Measurements from ENCODE around the gene TMPRSS2.

TMPRSS2 gene

GRCh38 chr21:41509145-41509496 is 1.2 kb upstream of the TMPRSS2 start:
- no peak for DNase-seq

GRCh38 chr21:41508415-41509144 is 622 bp upstream of the TMPRSS2 start:
- no peak for DNase-seq

- no peak for DNase-seq
These were observed 1.1 kb downstream of the TMPRSS2 start for GRCh38 chr21:41506611-41507520.

- no peak for DNase-seq
These were observed 1.9 kb downstream of the TMPRSS2 start for GRCh38 chr21:41506005-41506594.

- no peak for DNase-seq
These were observed 3.9 kb downstream of the TMPRSS2 start for GRCh38 chr21:41504030-41504429.

- no peak for DNase-seq
These were observed 4.6 kb downstream of the TMPRSS2 start for GRCh38 chr21:41503331-41503730.

- no peak for DNase-seq
These were observed 6.0 kb downstream of the TMPRSS2 start for GRCh38 chr21:41501919-41502318.

- DNase-seq = no peak
These were observed 7.0 kb downstream of the TMPRSS2 start for GRCh38 chr21:41500931-41501381.

GRCh38 chr21:41500363-41500762 is 7.6 kb downstream of the TMPRSS2 start:
- DNase-seq = no peak

- no peak for DNase-seq
These were observed 8.0 kb downstream of the TMPRSS2 start for GRCh38 chr21:41499920-41500319.

GRCh38 chr21:41497788-41498187 is 10.2 kb downstream of the TMPRSS2 start:
- no peak for DNase-seq

GRCh38 chr21:41497008-41497407 is 10.9 kb downstream of the TMPRSS2 start:
- DNase-seq = no peak

- DNase-seq = no peak
These were observed 13.7 kb downstream of the TMPRSS2 start for GRCh38 chr21:41494242-41494641.

GRCh38 chr21:41491412-41491811 is 16.5 kb downstream of the TMPRSS2 start:
- DNase-seq = no peak

- DNase-seq = no peak
These were observed 17.6 kb downstream of the TMPRSS2 start for GRCh38 chr21:41490330-41490729.

- no peak for DNase-seq
These were observed 18.6 kb downstream of the TMPRSS2 start for GRCh38 chr21:41489329-41489728.

- no peak for DNase-seq
These were observed 19.9 kb downstream of the TMPRSS2 start for GRCh38 chr21:41488080-41488479.

GRCh38 chr21:41487082-41487481 is 20.9 kb downstream of the TMPRSS2 start:
- DNase-seq = no peak

- DNase-seq = no peak
These were observed 24.0 kb downstream of the TMPRSS2 start for GRCh38 chr21:41483973-41484372.

GRCh38 chr21:41483415-41483814 is 24.5 kb downstream of the TMPRSS2 start:
- no peak for DNase-seq

GRCh38 chr21:41482980-41483379 is 25.0 kb downstream of the TMPRSS2 start:
- no peak for DNase-seq

GRCh38 chr21:41482301-41482700 is 25.7 kb downstream of the TMPRSS2 start:
- no peak for DNase-seq

GRCh38 chr21:41481191-41481590 is 26.8 kb downstream of the TMPRSS2 start:
- DNase-seq = no peak
